Measurements from ENCODE around the gene SORT1.
A peak's percentile ranks its signal among the peaks of the same experiment; 100 is the strongest.
"Not testable (repeated sequence)": the region's sequence is repeated elsewhere in the genome, so short reads cannot be mapped to it uniquely, and the experiment has no call there.

SORT1 gene

DNA sequence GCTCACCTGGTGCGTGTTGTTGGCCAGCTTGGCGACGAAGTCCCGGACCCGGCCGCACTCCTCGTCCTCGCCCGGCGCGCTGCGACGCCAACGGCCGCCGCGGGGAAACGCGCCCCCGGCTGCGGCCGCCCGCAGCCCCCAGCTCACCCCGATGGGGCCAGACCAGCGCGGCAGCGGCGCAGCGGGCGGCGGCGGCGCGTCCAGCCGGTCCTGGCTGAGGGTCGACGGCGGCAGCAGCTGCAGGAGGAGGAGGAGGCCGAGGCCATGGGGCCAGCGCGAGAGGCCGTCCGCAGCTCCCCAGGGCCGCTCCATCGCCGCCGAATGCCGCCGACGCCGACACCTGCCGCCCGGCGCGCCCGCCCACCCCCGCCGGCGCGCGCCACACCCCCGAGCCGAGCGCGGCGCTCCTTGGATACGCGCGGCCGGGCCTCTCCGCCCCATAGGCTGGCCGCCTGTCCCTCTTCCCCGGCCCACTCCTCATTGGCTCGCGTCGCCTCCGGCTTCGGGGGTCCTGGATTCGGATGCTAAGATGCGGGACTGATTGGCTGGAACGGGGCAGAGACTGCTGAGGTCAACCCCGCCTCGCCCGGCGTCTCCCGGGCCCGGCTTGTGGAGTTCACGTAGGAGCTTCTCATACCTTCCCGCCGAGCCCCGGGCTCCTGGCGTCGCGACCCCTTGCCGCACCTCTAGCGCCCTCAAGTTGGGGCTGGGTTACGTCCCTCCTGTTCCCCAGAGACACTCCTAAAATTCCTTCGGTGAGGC, at the start of gene SORT1:
SORT1 (minus strand) TSS at position 338 of the 762 bp plus-strand sequence; CDS start at position 312, 26 bp downstream.
- DNase-seq = peak; percentile 95

DNA sequence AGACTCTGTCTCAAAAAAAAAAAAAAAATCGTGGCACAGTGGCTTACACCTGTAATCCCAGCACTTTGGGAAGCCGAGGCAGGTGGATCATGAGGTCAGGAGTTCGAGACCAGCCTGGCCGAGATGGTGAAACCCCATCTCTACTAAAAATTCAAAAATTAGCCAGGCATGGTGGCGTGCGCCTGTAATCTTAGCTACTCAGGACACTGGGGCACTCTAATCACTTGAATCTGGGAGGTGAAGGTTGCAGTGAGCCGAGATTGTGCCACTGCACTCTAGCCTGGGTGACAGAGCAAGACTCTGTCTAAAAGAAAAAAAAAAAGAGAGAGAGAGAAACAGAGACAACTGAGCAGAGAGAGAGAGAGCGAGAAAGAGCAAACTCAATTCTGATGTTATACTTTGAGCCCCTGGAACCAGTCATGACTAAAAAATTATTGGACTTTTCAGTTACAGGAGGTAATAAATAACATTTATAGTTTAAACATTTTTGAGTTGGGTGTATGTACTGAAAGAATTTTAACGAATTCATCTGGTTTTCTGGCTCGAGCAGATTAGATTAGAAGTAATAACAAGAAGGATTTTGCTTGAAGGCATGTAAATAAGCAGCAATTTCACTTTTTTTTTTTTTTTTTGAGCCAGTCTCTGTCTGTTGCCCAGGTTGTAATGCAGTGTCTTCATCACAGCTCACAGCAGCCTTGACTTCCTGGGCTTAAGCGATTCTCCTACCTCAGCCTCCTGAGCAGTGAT, 48.4 kb upstream of the SORT1 start:
- DNase-seq = not testable (repeated sequence)

DNA sequence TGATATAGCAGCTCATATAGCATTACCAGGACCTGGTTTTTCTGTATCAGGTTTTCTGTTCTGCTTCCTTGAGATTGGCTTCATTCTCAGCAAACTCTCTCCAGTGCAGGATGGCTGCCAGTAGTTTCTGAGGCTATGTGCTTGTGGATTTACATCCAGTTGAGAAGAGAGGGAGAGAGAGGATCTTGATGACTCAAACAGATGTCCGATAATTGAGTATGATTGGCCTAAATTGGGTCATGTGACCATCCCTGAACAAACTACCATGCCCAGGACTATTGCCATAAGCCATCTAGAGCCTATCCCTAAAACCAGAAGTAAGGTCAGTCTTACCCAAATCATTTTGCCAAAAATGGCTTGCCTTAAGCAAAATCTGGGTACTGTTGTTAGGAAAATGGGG, 46.6 kb upstream of the SORT1 start:
- DNase-seq = no peak

DNA sequence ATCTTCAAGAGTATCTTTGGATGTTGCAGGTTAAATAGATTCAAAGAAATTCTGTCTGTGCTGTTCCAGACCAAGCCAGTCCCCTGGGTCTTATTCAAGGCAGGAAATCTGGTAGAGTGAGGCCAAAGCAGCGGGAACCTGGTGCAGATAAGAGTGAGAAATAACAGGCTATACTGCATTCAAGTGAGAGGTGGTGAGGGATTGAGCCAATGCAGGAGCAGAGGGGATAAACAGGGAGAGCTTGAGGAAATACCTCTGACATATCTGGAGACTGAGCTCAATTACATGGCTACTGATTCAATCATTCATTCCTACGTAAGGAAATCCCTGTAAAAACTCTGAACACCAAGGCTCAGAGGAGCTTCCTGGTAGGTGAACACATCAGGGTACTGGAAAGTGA, 45.8 kb upstream of the SORT1 start:
- no peak for DNase-seq

DNA sequence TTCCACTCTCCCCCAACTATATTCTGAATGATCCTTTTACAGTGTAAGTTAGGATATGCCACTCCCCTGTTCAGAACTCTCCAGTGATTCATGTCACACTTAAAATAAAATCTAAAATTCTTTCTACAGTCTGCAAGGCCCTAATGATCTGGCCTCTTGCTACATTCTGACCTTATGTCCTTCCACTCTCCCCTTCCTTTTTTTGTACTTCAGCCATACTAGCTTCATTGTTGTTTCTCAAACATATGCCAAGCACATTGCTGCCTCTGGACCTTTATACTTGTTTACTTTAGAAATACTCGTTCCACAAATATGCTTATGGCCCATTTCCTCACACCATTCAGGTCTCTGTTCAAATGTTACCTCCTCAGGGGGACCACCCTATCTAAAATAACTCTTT, 43.4 kb upstream of the SORT1 start:
- DNase-seq = no peak

DNA sequence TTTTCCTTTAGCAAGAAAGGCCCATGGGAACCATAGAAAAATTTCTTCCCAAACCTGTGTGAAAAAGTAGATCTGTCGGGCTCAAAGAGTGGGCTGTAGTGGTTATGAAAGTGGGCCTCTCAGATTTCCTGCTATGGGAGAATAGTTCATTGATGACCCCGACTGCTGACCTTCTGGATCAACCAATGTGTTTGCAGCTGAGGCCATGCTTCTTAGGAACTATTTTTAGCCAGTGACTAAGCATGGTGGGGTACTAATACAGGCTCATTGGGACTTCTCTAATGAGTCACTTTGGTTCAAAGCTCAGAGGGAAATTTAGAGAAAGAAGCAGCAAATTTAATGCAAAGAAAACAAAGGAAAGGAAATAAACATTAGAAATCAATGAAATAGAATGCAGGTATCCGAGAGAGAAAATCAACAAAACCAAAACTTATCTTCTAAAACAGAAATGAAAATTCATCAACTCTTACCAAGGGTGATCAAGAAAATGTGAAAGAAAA, 41.1 kb upstream of the SORT1 start:
- no peak for DNase-seq

DNA sequence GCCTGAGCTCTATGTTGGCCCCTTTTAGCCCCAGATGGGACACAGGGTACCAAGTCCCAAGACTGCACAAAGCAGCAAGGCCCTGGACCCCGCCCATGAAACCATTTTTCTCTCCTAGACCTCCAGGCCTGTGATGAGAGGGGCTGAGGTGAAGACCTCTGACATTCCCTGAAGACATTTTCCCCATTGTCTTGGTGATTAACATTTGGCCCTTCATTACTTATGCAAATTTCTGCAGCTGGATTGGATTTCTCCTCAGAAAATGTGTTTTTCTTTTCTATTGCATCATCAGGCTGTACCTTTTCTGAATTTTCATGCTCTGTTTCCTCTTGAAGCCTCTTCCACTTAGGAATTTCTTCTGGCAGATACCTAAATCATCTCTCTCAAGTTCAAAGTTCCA, 36.8 kb upstream of the SORT1 start:
- DNase-seq = no peak

DNA sequence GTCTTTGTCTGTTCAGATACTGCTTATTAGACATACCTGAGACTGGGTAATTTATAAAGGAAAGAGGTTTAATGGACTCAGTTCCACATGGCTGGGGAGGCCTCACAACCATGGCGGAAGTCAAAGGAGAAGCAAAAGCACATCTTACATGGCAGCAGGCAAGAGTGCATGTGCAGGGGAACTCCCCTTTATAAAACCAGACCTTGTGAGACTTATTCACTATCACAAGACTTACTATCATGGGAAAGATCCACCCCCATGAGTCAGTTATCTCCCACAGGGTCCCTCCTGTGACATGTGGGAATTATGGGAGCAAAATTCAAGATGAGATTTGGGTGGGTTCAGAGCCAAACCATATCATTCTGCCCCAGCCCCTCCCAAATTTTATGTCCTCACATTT, 35.6 kb upstream of the SORT1 start:
- DNase-seq = no peak

DNA sequence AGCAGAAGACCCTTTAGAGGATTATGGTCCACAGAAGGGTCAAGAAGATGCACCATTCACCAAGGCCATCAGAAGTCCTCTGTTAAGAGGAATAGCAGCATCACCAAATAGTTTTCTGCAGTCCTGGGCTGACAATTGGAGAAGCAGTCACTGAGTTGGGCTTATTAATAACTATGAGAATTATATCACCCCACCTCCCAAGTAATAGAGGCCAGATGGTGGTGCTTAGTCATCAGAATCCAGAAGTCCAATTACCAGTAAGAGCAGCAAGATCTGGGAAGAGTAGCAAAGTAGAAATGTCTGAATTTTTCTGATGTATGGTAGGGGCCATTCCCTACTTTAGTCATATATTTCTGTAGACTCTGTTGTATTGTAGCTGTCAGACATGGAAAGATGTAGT, 34.6 kb upstream of the SORT1 start:
- DNase-seq = no peak

DNA sequence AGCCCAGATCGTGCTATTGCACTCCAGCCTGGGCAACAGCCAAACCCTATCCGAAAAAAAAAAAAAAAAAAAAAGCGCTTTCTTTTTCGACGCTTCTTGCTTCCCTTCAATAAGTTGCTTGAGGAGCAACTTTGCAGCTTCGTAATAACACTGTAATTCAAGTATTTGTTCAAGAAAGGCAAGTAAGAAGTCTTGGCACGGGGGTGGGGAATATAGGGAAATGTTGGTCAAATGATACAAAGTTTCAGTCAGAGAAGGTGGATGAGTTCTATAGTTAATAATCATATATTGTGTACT, 29.4 kb upstream of the SORT1 start:
- no peak for DNase-seq

DNA sequence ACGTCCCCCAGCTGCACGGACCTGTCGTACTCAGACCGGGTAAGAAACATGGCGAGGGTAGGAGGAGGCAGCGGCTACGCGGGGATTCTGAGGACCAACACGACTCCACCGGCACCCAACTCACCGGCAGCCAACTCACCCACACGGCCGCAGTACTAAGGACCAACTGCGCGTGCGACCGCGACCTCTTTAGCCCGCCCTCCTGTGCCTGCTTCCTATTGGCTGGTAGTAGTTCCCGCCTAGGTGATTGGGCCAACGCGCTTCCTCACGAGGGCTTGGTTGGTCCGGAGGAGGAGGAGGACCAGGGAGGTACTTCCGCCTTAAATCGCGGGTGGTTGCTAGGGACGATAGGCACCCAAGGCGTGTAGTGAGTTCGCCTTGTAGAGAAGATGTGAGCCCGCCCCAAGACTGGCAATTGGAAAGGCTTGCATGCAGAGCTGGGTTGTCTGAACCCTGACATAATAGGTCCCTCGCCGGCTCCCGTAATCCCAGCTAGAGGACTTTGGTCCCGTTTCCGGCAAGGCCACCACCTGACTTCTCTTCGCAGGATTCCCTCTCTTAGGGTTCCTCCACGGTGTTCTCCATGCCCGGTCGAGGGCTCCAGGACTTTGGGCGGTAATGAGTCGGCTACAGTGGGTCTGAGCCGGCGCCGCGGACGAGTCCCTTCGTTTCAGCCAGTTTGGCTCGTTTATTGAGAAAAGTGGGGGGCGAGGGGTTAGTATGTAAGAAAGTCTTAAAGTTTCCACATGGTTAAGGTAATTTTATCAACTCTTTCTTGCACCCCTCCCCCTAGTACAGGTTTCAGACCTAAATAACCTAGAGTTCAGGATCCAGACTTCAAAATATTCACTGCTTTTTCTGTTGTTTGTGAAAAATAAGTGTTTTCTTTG, 28.8 kb upstream of the SORT1 start, which contains the start of gene PSMA5:
PSMA5 (minus strand) TSS at position 168 of the 890 bp plus-strand sequence; CDS start at position 50, 118 bp downstream.
- DNase-seq = peak; percentile 98

DNA sequence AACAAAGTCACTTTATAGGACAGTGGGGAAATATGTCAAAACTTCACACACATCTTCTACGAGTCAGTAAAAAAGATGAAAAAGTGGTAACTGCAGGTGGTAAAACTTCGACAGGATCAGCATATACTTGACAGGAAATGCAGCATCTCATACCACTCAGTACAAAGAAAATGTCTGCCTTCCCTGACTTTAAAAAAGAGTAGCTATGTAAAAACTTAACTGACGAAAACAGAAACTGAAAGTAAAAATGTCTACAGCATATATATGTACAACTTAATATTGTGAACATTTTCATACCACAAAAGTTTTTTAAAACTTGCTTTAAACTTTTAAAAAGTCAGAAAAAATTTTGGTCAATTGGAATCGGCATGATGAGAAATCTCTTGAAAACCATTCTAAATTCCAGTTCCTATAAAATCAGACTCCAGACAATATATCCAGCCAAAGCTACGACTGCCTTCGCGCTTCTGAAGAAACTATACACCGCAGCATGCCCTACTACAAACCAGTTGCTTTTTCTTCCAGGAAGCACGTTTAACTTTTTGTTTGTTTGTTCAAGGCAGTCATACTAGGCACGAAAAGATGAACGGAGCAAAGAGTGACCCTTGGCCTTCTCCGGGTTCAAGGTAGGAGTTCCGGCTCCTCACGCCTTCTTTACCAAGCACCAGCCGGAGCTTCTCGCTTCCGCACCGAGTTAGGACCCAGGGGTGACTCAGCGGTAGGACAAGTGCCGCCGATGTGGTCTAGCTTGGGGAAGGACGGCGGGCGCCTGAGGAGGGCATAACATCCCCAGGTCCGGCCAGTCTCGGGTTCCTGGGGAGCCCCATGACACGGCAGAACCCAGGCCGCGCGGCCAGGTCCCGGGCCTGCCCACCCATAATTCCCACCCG, 27.9 kb upstream of the SORT1 start:
- DNase-seq = peak; percentile 48

DNA sequence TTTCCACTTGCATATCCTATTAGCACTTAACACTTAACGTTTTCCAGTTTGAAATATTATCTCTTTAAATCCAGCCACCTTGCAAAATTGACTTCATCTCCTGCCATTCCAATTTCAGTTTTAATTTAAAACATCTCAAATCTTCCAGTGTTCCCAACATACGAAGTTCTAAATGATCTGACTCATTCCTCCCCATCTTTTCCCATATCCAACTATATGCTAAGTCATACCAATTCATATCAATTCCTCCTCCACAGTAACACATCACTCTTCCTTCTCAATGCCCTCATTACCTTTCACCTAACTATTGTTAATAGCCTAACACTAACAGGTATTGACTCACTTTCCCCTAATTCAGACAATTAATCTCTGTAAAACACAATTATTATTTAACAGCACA, 25.8 kb upstream of the SORT1 start:
- DNase-seq = no peak

DNA sequence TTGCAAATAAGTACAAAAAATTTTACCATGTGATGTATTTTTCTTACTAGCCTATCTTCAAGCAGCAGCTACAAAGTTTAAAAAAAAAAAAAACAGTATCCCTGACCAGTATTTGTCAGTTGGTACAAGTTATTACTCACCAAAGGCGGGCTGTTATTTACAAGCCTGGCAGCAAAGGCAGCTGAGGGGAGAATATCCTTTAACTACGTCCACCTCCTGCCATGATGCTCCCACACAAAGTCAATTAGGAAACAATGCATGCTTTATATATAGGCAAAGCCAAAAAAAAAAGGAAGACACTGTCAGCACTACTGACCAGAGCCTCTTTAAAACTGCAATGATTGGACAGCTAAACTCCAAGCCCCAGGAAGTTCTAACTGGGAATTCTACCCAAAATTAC, 14.8 kb upstream of the SORT1 start:
- no peak for DNase-seq

DNA sequence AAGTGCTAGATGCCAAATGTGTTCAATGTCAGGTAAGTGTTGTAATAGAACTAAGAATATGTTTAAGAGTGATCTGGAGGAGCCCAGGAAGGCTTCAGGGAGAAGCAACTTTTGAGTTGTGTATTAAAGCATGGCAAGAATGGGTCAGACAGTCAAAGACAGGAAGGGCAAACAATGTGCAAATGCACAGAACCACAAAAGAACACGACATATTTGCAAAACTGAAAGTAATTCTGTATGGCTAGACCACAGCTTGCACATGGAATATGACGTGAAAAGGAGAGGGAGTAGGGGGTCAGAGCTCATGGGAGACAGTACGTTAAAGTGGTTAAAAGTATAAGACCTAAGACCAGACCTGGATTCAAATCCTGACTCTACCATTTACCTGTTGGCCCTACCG, 7.1 kb upstream of the SORT1 start:
- DNase-seq = no peak

DNA sequence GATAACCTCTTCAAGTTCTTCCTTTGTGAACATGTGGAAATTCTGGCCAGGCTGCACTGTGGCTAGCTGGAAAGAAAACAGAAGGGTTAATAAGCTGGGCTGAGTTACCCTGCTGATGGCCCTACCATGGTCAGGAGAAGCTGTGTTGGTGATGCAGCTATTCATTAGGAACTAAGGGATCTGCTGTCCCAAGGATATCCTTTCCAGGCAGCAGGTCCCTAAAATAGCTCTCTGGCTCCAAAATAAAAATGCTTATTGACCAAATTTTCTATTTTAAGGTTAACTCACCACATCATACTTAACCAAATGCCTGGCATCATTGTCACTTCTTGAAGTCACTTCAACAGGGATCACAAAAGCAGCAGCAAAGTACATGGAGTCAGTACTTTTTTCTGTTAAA, 4.3 kb upstream of the SORT1 start:
- DNase-seq = no peak

DNA sequence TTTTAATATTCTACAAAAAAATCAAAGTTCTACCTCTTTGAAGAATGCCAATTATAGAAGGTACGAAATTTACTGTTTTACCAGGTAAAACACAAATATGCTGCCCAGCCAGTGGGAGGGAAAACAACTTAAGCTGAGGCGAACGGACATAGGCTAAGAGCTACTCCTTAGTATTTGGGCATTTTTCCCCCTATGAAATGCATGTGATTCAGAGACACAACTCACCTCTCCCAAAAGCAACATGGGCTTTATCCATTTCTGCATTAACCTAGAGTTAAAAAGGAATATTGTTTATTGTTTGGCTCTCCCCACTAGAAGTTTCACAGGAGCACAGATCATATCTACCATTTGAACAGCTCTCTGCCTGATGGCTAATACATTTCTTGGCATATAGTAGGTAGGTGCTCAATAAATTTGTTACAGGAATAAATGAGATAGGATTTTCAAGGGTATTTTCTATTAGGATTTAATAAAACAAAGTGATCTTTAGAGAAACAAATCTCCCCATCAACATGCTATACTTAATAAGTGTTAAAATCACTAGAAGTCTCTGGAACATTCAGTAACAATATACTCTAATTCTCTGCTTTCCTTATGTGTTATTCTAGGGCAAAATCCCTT, 2.4 kb upstream of the SORT1 start:
- no peak for DNase-seq

DNA sequence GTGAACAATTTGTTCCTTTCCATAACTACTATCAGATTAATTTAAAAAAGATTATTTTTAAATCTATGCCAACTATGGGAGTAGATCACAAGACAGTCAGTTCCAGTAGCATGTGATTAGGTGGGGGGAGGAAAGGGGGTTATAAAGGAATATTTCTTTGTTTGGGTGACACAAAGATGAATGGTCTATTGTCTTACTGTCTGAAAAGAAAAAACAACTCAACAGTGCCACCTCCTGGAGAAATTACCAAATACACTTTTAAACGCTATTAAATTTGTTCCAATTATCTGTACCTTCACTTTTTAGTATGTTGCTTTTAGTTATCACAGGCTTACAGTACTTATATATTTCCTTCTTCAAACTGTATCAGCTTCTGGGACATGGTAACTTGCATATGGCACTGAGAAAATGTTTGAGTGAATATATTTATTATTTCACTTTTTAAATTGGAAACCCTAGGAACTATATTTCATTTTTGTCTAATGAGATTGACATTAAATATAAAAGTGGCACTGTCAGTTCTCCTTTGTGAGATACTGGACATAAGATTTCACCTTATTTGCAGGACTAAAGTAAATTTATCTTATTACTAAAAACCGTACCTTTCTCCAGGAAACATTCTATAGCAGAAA, 1.7 kb upstream of the SORT1 start:
- peak; percentile 72 for DNase-seq

DNA sequence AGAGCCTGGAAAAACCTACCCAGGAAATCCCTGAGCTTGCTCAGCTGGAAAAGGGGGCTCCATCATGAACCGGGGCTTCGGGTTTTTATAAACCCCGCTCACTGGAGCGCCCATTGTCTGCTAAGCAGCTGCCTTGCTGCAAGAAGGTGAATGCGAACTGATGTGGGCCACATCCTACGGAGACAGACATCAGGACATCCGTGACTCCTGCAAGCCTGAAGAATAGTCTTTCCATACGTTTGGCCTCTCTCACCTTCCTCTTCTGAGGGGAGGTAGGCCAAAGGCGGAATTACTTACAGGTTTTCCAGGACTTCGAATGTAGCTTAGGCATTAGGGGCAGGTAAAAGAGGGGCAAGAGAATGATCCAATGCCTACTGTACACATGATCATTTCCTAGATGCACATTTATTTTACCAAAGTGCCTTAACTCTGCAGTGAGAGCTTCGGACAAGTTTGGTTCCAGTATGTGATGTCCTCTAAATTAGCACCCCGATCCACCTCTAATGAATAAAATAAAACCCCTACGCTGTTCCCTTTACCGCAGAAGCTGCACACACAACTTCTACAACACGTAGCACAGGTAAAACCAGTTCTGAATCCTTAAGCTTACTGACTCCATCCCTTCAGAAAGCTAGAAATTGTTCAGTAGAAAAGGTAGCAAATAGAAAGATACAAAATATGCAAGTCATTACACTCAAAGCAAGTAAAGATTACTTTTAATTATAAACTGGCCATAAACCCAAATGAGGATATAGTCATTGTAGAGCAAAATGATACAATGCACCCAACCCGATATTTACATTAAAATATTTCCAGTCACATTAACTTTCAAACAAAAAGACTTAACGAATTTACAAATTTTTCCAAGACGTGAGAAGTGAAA, 866 bp upstream of the SORT1 start:
- peak; percentile 69 for DNase-seq

DNA sequence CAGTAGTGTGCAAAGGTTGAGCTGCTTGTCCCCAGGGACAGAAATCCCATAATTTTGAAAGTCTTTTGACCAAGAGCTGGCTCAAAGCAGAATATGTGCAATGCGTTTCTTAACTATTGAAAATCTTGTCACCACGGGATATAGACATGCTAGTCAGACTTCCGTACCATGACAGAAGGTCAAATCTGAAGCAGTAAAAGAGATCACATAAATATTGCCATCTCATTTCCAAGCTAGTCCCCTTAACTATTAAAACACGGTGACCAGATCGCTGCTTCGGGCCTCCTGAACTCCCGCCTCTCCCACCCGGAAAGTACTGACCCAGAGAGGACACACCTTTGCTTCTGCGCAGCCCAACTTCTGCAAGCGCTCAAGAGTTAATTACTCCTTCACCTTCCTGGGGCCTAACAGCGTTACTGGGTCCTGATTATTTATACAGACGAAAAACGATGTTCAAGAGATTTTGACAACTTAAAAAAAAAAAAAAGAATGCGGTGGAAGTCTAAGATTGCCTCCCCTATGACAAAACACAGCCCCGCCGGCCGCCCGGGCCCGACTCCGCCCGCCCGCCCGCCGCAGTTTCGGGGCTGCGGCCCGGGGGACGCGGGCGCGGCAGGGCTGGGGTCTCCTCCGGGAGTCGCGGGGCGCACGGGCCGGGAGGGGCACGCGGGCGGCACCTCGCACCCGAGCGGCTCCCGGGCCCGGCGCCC, 692 bp downstream of the SORT1 start:
- peak; percentile 35 for DNase-seq
